ENCODE measurements around the gene SORD.
"Not testable (repeated sequence)": the region's sequence is repeated elsewhere in the genome, so short reads cannot be mapped to it uniquely, and the experiment has no call there.

SORD gene

GRCh38 chr15:45024649-45025048, 1.7 kb downstream of the SORD start:
- WGBS, 2 experiments, result 94 to 96% methylated on average over 2 of the region's 3 CpGs
- H3K4me3 ChIP-seq (ENCODE audit: insufficient read depth, low read depth, low read length); H3K27ac ChIP-seq (ENCODE audit: insufficient read depth, low read depth, low read length, poor library complexity, severe bottlenecking); H3K27me3 ChIP-seq (ENCODE audit: control insufficient read depth, insufficient read depth, low read length, poor library complexity, severe bottlenecking); H3K4me1 ChIP-seq (ENCODE audit: control insufficient read depth, insufficient read depth, low read length); H3K9me3 ChIP-seq (ENCODE audit: control insufficient read depth, low read length); H3K36me3 ChIP-seq (ENCODE audit: control insufficient read depth, insufficient read depth, low read length): not testable (repeated sequence)

DNA sequence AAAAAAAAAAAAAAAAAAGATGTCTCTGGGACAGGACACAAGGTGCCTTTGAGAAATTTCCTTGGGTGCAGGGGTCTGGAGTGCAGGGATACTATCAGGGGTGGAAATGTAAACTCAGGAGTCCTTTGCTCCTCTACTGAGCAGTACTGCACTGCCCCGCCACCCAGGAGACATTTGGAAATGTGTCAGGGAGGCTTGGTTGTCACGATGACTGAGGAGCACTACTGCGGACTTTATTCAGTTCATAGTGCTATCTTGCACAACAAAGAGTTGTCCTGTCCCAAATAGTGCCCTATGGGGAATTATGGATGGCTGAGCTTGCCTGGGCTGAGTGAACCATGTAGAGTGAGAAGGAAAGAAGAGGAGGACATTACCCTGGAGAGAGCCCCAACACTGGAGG, 2.6 kb downstream of the SORD start:
- not testable (repeated sequence) for H3K27ac ChIP-seq (ENCODE audit: insufficient read depth, low read depth, low read length, poor library complexity, severe bottlenecking); H3K4me3 ChIP-seq (ENCODE audit: insufficient read depth, low read depth, low read length); H3K4me1 ChIP-seq (ENCODE audit: control insufficient read depth, insufficient read depth, low read length); H3K27me3 ChIP-seq (ENCODE audit: control insufficient read depth, insufficient read depth, low read length, poor library complexity, severe bottlenecking); H3K36me3 ChIP-seq (ENCODE audit: control insufficient read depth, insufficient read depth, low read length); H3K9me3 ChIP-seq (ENCODE audit: control insufficient read depth, low read length)
- 95 to 97% methylated on average over 3 of the region's 3 CpGs for WGBS, 2 experiments

GRCh38 chr15:45026651-45027190, 3.7 kb downstream of the SORD start:
- Histone ChIP-seq H3K4me1 (ENCODE audit: control insufficient read depth, insufficient read depth, low read length) (peaks cover 6% of the 10 kb centered on the region), H3K9me3 (ENCODE audit: control insufficient read depth, low read length) (no peaks in the 10 kb centered on the region), H3K27me3 (ENCODE audit: control insufficient read depth, insufficient read depth, low read length, poor library complexity, severe bottlenecking) (no peaks in the 10 kb centered on the region), H3K36me3 (ENCODE audit: control insufficient read depth, insufficient read depth, low read length) (peaks cover 8% of the 10 kb centered on the region), H3K4me3 (ENCODE audit: insufficient read depth, low read depth, low read length) (no peak overlapping the region), H3K27ac (ENCODE audit: insufficient read depth, low read depth, low read length, poor library complexity, severe bottlenecking) (no peak overlapping the region)
- 89 to 92% methylated on average over 5 of the region's 5 CpGs for WGBS, 2 experiments

GRCh38 chr15:45027220-45027619, 4.2 kb downstream of the SORD start:
- H3K27ac ChIP-seq (ENCODE audit: insufficient read depth, low read depth, low read length, poor library complexity, severe bottlenecking), result no peak overlapping the region
- H3K4me1 ChIP-seq (ENCODE audit: control insufficient read depth, insufficient read depth, low read length), result peaks cover 6% of the 10 kb centered on the region
- no peaks in the 10 kb centered on the region for H3K9me3 ChIP-seq (ENCODE audit: control insufficient read depth, low read length)
- H3K4me3 ChIP-seq (ENCODE audit: insufficient read depth, low read depth, low read length), result no peak overlapping the region
- no peaks in the 10 kb centered on the region for H3K27me3 ChIP-seq (ENCODE audit: control insufficient read depth, insufficient read depth, low read length, poor library complexity, severe bottlenecking)
- H3K36me3 ChIP-seq (ENCODE audit: control insufficient read depth, insufficient read depth, low read length), result peaks cover 8% of the 10 kb centered on the region
- 93 to 99% methylated on average over 4 of the region's 4 CpGs for whole genome bisulfite sequencing, 2 experiments

DNA sequence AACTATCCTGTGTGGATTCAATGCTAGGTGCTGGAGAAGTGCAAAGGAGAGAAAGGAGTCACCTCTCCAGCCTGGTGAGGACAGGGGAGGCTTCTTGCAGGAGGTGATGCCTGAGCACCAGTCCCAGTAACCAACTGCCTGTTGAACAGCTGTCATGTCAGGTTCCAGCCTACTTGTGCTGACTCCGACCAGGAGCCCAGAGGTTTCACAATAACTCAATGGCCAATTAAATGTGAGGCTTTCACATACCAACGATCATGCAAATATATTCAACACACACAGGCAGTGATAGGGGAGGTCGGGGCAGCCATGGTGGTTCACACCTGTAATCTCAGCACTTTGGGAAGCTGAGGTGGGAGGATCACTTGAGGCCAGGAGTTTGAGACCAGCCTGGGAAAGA, 7.7 kb downstream of the SORD start:
- 88 to 96% methylated on average over 3 of the region's 3 CpGs for WGBS, 2 experiments
- H3K36me3 ChIP-seq (ENCODE audit: control insufficient read depth, insufficient read depth, low read length), result peaks cover 8% of the 10 kb centered on the region
- no peaks in the 10 kb centered on the region for H3K9me3 ChIP-seq (ENCODE audit: control insufficient read depth, low read length)
- H3K27ac ChIP-seq (ENCODE audit: insufficient read depth, low read depth, low read length, poor library complexity, severe bottlenecking), result no peak overlapping the region
- no peaks in the 10 kb centered on the region for H3K27me3 ChIP-seq (ENCODE audit: control insufficient read depth, insufficient read depth, low read length, poor library complexity, severe bottlenecking)
- no peak overlapping the region for H3K4me3 ChIP-seq (ENCODE audit: insufficient read depth, low read depth, low read length)
- no peaks in the 10 kb centered on the region for H3K4me1 ChIP-seq (ENCODE audit: control insufficient read depth, insufficient read depth, low read length)

GRCh38 chr15:45031522-45032028, 8.6 kb downstream of the SORD start:
- H3K4me1 ChIP-seq (ENCODE audit: control insufficient read depth, insufficient read depth, low read length); H3K9me3 ChIP-seq (ENCODE audit: control insufficient read depth, low read length); H3K27me3 ChIP-seq (ENCODE audit: control insufficient read depth, insufficient read depth, low read length, poor library complexity, severe bottlenecking); H3K4me3 ChIP-seq (ENCODE audit: insufficient read depth, low read depth, low read length); H3K36me3 ChIP-seq (ENCODE audit: control insufficient read depth, insufficient read depth, low read length); H3K27ac ChIP-seq (ENCODE audit: insufficient read depth, low read depth, low read length, poor library complexity, severe bottlenecking): not testable (repeated sequence)
- 88 to 95% methylated on average over 1 of the region's 4 CpGs for WGBS, 2 experiments

- WGBS, 2 experiments, result 80 to 100% methylated on average over 1 of the region's 2 CpGs
- not testable (repeated sequence) for H3K27me3 ChIP-seq (ENCODE audit: control insufficient read depth, insufficient read depth, low read length, poor library complexity, severe bottlenecking); H3K9me3 ChIP-seq (ENCODE audit: control insufficient read depth, low read length); H3K4me3 ChIP-seq (ENCODE audit: insufficient read depth, low read depth, low read length); H3K4me1 ChIP-seq (ENCODE audit: control insufficient read depth, insufficient read depth, low read length); H3K36me3 ChIP-seq (ENCODE audit: control insufficient read depth, insufficient read depth, low read length); H3K27ac ChIP-seq (ENCODE audit: insufficient read depth, low read depth, low read length, poor library complexity, severe bottlenecking)
Observed at GRCh38 chr15:45032501-45032900, 9.5 kb downstream of the SORD start.

DNA sequence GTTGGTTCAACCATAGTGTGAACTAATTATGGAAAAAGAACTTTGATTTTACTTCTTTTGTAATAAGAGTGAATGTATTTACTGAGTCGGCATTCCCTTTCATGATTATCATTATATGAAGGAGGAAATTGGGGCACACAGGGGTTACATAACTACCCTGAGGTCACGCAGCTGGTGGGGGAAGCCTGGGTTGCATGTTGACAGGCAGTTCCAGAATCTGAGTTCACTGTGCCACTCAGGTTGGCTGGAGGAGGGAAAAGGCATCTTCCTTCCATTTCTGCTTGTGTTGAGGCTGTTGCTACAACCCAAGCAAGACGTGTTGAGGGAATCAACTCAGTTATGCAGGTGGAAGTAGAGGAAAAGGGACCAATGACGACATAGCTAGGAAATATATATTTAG, 11.1 kb downstream of the SORD start:
- not testable (repeated sequence) for H3K27me3 ChIP-seq (ENCODE audit: control insufficient read depth, insufficient read depth, low read length, poor library complexity, severe bottlenecking); H3K36me3 ChIP-seq (ENCODE audit: control insufficient read depth, insufficient read depth, low read length); H3K4me1 ChIP-seq (ENCODE audit: control insufficient read depth, insufficient read depth, low read length); H3K9me3 ChIP-seq (ENCODE audit: control insufficient read depth, low read length); H3K27ac ChIP-seq (ENCODE audit: insufficient read depth, low read depth, low read length, poor library complexity, severe bottlenecking); H3K4me3 ChIP-seq (ENCODE audit: insufficient read depth, low read depth, low read length)
- 99 to 100% methylated on average over 2 to 3 of the region's 4 CpGs for WGBS, 2 experiments

- not testable (repeated sequence) for H3K9me3 ChIP-seq (ENCODE audit: control insufficient read depth, low read length); H3K4me1 ChIP-seq (ENCODE audit: control insufficient read depth, insufficient read depth, low read length); H3K27ac ChIP-seq (ENCODE audit: insufficient read depth, low read depth, low read length, poor library complexity, severe bottlenecking); H3K36me3 ChIP-seq (ENCODE audit: control insufficient read depth, insufficient read depth, low read length); H3K4me3 ChIP-seq (ENCODE audit: insufficient read depth, low read depth, low read length); H3K27me3 ChIP-seq (ENCODE audit: control insufficient read depth, insufficient read depth, low read length, poor library complexity, severe bottlenecking)
- WGBS, 2 experiments, result 96 to 97% methylated on average over 56 of the region's 56 CpGs
Observed at GRCh38 chr15:45034600-45035375, 11.8 kb downstream of the SORD start.

DNA sequence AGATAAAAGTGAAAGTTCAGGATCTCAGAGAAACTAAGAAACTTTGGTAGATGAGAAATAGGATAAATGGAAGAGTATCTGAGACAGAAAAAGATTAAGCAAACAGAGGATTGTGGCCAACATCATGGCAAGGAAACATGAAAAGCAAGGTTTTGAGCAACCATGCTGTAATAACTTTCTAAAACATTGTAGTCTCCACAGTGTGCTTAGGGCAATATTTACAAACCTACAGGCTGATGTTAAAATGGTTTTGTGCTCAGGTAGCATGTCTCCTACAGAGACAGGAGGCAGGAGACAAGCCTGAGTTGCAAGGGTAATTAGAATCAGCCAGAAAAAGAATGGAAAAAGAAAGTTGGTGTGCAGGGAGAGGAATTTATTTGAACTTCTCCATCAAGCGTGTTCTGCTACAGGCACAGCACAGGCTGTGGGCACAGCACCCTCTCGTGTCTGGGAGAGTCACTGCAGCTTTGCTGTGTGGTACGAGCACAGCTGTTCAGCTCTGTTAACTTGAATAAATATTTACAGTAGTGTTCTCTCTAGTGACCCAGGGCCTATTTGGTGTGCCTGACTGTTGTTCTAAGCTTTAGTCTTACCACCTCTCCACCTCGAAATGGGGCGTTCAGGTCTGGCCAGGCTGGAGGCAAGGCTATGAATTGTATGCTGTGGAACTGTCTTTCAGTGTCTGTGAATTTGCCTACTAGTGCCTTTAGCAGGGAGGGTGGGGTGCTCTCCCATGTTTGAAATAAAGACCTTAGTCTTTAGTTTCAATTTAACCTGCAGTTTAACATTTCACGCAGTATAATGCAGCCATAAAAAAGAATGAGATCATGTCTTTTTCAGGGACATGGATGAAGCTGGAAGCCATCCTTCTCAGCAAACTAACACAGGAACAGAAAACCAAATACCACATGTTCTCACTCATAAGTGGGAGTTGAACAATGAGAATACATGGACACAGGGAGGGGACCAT, 14.1 kb downstream of the SORD start:
- not testable (repeated sequence) for H3K27me3 ChIP-seq (ENCODE audit: control insufficient read depth, insufficient read depth, low read length, poor library complexity, severe bottlenecking); H3K4me3 ChIP-seq (ENCODE audit: insufficient read depth, low read depth, low read length); H3K4me1 ChIP-seq (ENCODE audit: control insufficient read depth, insufficient read depth, low read length); H3K9me3 ChIP-seq (ENCODE audit: control insufficient read depth, low read length); H3K36me3 ChIP-seq (ENCODE audit: control insufficient read depth, insufficient read depth, low read length); H3K27ac ChIP-seq (ENCODE audit: insufficient read depth, low read depth, low read length, poor library complexity, severe bottlenecking)
- 57 to 61% methylated on average over 5 to 6 of the region's 6 CpGs for WGBS, 2 experiments
